ENCODE results near the gene EXOC2.

DNA sequence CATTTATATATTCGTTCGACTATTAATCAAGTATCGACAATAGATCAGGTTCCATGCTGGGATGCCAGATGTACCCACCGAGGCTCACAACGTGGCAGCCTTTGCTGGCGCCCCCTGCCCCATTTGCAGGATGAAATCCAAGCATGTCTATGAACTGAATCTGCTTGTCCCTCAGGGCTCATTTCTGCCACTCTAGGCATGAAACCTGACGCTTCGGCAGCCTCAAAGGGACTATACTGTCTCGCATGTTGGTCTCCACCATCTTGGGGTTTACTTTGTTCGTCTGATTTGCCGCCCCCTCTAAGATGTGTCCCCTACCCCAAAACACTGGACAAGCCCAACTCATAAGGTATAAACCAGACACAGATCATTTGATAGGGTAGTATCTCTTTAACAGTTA lies 72.8 kb downstream of the EXOC2 start:
- TF ChIP-seq JUND (CRISPR knock-in tag; IDR thresholded peaks at IDR 0.05) (no peak), ZNF138 (CRISPR knock-in tag; IDR thresholded peaks at IDR 0.05; ENCODE audit: low read depth) (no peak), TGIF2 (CRISPR knock-in tag; IDR thresholded peaks at IDR 0.05) (no peak), MTA1 (CRISPR knock-in tag; IDR thresholded peaks at IDR 0.05; ENCODE audit: borderline replicate concordance) (no peak), MAZ (IDR thresholded peaks at IDR 0.05; ENCODE audit: borderline replicate concordance, low read depth, low read length) (no peak), MAZ (CRISPR knock-in tag; IDR thresholded peaks at IDR 0.05; ENCODE audit: low read depth) (no peak), FOXA1 (IDR thresholded peaks at IDR 0.05) (no peak), FOXA1 (CRISPR knock-in tag; IDR thresholded peaks at IDR 0.05) (no peak)
- TF ChIP-seq, protein P1, sequence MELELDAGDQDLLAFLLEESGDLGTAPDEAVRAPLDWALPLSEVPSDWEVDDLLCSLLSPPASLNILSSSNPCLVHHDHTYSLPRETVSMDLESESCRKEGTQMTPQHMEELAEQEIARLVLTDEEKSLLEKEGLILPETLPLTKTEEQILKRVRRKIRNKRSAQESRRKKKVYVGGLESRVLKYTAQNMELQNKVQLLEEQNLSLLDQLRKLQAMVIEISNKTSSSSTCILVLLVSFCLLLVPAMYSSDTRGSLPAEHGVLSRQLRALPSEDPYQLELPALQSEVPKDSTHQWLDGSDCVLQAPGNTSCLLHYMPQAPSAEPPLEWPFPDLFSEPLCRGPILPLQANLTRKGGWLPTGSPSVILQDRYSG (CRISPR knock-in tag; IDR thresholded peaks at IDR 0.05), result no peak
- TF ChIP-seq, protein P2, sequence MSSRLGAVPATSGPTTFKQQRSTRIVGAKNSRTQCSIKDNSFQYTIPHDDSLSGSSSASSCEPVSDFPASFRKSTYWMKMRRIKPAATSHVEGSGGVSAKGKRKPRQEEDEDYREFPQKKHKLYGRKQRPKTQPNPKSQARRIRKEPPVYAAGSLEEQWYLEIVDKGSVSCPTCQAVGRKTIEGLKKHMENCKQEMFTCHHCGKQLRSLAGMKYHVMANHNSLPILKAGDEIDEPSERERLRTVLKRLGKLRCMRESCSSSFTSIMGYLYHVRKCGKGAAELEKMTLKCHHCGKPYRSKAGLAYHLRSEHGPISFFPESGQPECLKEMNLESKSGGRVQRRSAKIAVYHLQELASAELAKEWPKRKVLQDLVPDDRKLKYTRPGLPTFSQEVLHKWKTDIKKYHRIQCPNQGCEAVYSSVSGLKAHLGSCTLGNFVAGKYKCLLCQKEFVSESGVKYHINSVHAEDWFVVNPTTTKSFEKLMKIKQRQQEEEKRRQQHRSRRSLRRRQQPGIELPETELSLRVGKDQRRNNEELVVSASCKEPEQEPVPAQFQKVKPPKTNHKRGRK (CRISPR knock-in tag; IDR thresholded peaks at IDR 0.05), result no peak

Data from HepG2 (cell line).